OCI-LY3 (cell line): ENCODE data around the gene TMEFF2.

Experiments
- EZH2phosphoT487 ChIP-seq: fragments of 200-600 bp; shearing (Covaris generic); IDR thresholded peaks from 2 replicates; pipeline ENCODE4 v1.6.1; 2018; ENCODE audit warnings: antibody characterized with exemption, mixed run types, low read depth
- TF ChIP-seq, protein P1 (sequence below): fragments of 200-600, 300-600 bp; sonication (generic); IDR thresholded peaks from 2 replicates; pipeline ENCODE4 v1.5.1; 2014; ENCODE audit warnings: antibody characterized with exemption, low read length, low read depth

DNA sequence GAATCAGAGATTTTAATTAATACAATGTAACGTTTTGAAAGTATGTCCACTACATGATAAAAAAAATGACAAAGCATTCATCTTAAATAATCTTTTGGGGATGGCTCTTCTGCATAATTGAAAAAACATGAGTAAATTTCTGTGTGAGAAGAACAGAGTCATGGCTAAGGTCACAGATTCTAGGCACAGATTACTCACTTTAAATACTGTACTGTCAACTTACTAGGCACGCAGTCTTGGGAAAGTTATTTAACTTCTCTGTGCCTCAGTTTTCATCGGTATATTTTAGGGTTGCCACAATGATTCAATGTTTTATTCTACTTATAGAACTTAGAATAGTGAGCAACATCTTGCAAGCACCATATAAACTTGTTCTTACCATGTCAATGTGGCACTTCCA is 49.2 kb downstream of the TMEFF2 start:
- TF ChIP-seq, protein P1, sequence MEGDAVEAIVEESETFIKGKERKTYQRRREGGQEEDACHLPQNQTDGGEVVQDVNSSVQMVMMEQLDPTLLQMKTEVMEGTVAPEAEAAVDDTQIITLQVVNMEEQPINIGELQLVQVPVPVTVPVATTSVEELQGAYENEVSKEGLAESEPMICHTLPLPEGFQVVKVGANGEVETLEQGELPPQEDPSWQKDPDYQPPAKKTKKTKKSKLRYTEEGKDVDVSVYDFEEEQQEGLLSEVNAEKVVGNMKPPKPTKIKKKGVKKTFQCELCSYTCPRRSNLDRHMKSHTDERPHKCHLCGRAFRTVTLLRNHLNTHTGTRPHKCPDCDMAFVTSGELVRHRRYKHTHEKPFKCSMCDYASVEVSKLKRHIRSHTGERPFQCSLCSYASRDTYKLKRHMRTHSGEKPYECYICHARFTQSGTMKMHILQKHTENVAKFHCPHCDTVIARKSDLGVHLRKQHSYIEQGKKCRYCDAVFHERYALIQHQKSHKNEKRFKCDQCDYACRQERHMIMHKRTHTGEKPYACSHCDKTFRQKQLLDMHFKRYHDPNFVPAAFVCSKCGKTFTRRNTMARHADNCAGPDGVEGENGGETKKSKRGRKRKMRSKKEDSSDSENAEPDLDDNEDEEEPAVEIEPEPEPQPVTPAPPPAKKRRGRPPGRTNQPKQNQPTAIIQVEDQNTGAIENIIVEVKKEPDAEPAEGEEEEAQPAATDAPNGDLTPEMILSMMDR, result no peak
- no peak for TF ChIP-seq EZH2phosphoT487
